K562 (cell line): ENCODE measurements around the gene FCAMR. TPM values are rescaled to one million over a fixed set of nuclear protein-coding genes. Genes with fewer than 3 reads are reported as not detected.

Experiments used
- ATAC-seq: fragments of 200-7000 bp; cut with Tn5 transposase; 3 replicates; pipeline ENCODE4 v1.9.1; 2020; ENCODE audit warnings: moderate library complexity
- BruUV-seq: library from RNA; stranded (reverse); fragments of 400-500 nt; replicated peaks from 2 replicates; lab custom pipeline; 2021; lab: Mats Ljungman, UMichigan
- CTCF ChIA-PET: fragments of 300-600 bp; formaldehyde crosslinking; extraction: SDS; loops from one replicate; lab custom pipeline; 2021; ENCODE audit warnings: low intra/inter-chr PET ratio; lab: Yijun Ruan, JAX
- POLR2A ChIA-PET: fragments of 300-600, 350-650 bp; sonication (Branson Sonifier 250); formaldehyde crosslinking; extraction: SDS; loops from one replicate; lab custom pipeline; 2021; ENCODE audit warnings: antibody characterized with exemption, inconsistent platforms; lab: Yijun Ruan, JAX
- DNase-seq, 4 experiments: peaks; one replicate each; pipeline versions ENCODE4 v3.0.0 to v3.0.0-alpha.2; 2011 to 2018; ENCODE audit warnings: low spot score in 3 of 4, mixed read lengths in 3 of 4; ENCODE audit errors: extremely low read depth in 1 of 4
- FAIRE-seq: peaks from 2 replicates; lab custom pipeline; 2011; peaks lifted over from hg19 to GRCh38; lab: Jason Lieb, UNC
- H2AFZ ChIP-seq: 2 replicates; pipeline ENCODE4 v1.6.0; 2011; ENCODE audit warnings: low read depth, low read length, control low read depth, inconsistent platforms
- H3K27ac ChIP-seq: fragments of 200-600 bp; 3 replicates; pipeline ENCODE4 v1.8.0; 2011; ENCODE audit warnings: low read depth, mild to moderate bottlenecking, control low read depth, inconsistent platforms, low read length, moderate library complexity, mixed read lengths; ENCODE audit errors: extremely low read depth
- H3K27me3 ChIP-seq, 2 experiments: fragments of 300-600 bp in 1 of 2; 2 replicates in 1 of 2; 3 replicates in 1 of 2; pipeline versions ENCODE4 v1.6.0 to v1.8.0; 2011; ENCODE audit warnings: inconsistent platforms in 2 of 2, low read length in 2 of 2, mild to moderate bottlenecking in 1 of 2, mixed read lengths in 1 of 2, moderate library complexity in 1 of 2; ENCODE audit not compliant: control insufficient read depth in 2 of 2, insufficient read depth in 2 of 2
- H3K36me3 ChIP-seq: fragments of 300-600 bp; 3 replicates; pipeline ENCODE4 v1.8.0; 2011; ENCODE audit warnings: mild to moderate bottlenecking, low read length, inconsistent platforms; ENCODE audit not compliant: control insufficient read depth, insufficient read depth
- H3K4me1 ChIP-seq, 2 experiments: fragments of 200-600 bp in 1 of 2; replicated peaks in 1 of 2; 2 replicates in 1 of 2; 3 replicates in 1 of 2; pipeline versions ENCODE4 v1.5.1 to v1.8.0; 2011; ENCODE audit warnings: inconsistent platforms in 2 of 2, low read length in 2 of 2, mild to moderate bottlenecking in 1 of 2, mixed read lengths in 1 of 2, moderate library complexity in 1 of 2; ENCODE audit not compliant: control insufficient read depth in 2 of 2, insufficient read depth in 2 of 2
- H3K4me2 ChIP-seq: 2 replicates; pipeline ENCODE4 v1.6.1; 2011; ENCODE audit warnings: low read length, control low read depth, inconsistent platforms, mixed read lengths; ENCODE audit not compliant: insufficient read depth
- H3K4me3 ChIP-seq: fragments of 200-600 bp; sonication (generic), shearing (Covaris generic); 2 replicates; pipeline ENCODE4 v1.5.1; 2016; ENCODE audit warnings: control low read depth, inconsistent platforms
- H3K79me2 ChIP-seq: fragments of 200-600 bp; 3 replicates; pipeline ENCODE4 v1.8.0; 2011; ENCODE audit warnings: low read length, inconsistent platforms; ENCODE audit not compliant: control insufficient read depth, insufficient read depth
- H3K9ac ChIP-seq, 2 experiments: 2 replicates each; pipeline versions ENCODE4 v1.6.0 to v1.6.1; 2011; ENCODE audit warnings: low read depth in 2 of 2, low read length in 2 of 2, control low read depth in 1 of 2, inconsistent platforms in 1 of 2, mild to moderate bottlenecking in 1 of 2, mixed read lengths in 1 of 2; ENCODE audit not compliant: insufficient read depth in 1 of 2
- H3K9me1 ChIP-seq: one replicate; pipeline ENCODE4 v1.6.0; 2011; ENCODE audit warnings: inconsistent platforms, mild to moderate bottlenecking, low read length, moderate library complexity; ENCODE audit not compliant: control insufficient read depth, insufficient read depth
- H3K9me3 ChIP-seq: replicated peaks from 2 replicates; pipeline ENCODE4 v1.5.1; 2011; ENCODE audit warnings: low read depth, low read length, inconsistent platforms; ENCODE audit not compliant: control insufficient read depth, insufficient read depth
- H4K20me1 ChIP-seq: replicated peaks from 2 replicates; pipeline ENCODE4 v1.6.1; 2011; ENCODE audit warnings: low read length, inconsistent platforms, mixed read lengths; ENCODE audit not compliant: control insufficient read depth, insufficient read depth
- JUN ChIP-seq, 2 experiments: sonication (generic) in 1 of 2; formaldehyde crosslinking in 1 of 2; IDR thresholded peaks; 2 replicates each; pipeline versions ENCODE4 v1.6.1 to v1.8.0; 2012 to 2022; ENCODE audit warnings: borderline replicate concordance in 2 of 2, mild to moderate bottlenecking in 2 of 2, improper control_type of control experiment in 1 of 2, low read depth in 1 of 2, low read length in 1 of 2, missing genetic modification reagents in 1 of 2
- NR2C1 ChIP-seq, 2 experiments: fragments of 450-650 bp; IDR thresholded peaks; 2 replicates each; pipeline ENCODE4 v1.6.1; 2017; ENCODE audit warnings: mild to moderate bottlenecking in 2 of 2, antibody characterized with exemption in 1 of 2, inconsistent platforms in 1 of 2, missing compliant biosample characterization in 1 of 2, missing genetic modification characterization in 1 of 2
- RREB1 ChIP-seq: fragments of 250-450 bp; sonication (Bioruptor Pico); IDR thresholded peaks from 2 replicates; pipeline ENCODE4 v1.4.0; 2020
- SIN3B ChIP-seq: fragments of 450-650 bp; IDR thresholded peaks from 2 replicates; pipeline ENCODE4 v1.6.1; 2017; ENCODE audit warnings: low read depth, mild to moderate bottlenecking, moderate library complexity
- WGBS: fragments of 100-300 bp; shearing (Covaris generic); methylation state at CpG from one replicate; pipeline ENCODE4 v1.1.6; 2016; ENCODE audit warnings: low coverage, mixed read lengths; ENCODE audit not compliant: insufficient coverage; ENCODE audit errors: missing lambda C conversion rate; 5-methylcytosine and 5-hydroxymethylcytosine counted together
- in situ Hi-C: fragments of 300-500 bp; cut with MboI; formaldehyde crosslinking; loops from 4 replicates; pipeline ENCODE4 v1.15.0; 2018; ENCODE audit warnings: inconsistent platforms, mixed read lengths
- intact Hi-C: fragments of 100-400 bp; cut with micrococcal nuclease; formaldehyde crosslinking; loops from 2 replicates; pipeline ENCODE4 v1.14.2; 2022
- polyA plus RNA-seq, 8 experiments: library from polyadenylated mRNA; depleted of rRNA in 4 of 8; stranded (reverse) in 5 of 8; unstranded in 3 of 8; fragments of >200 nt; fragmentation: Nextera tagmentation in 2 of 8; fragmentation: Illumina TruSeq in 1 of 8; extraction: Ambion mirVana in 2 of 8; extraction: Trizol in 1 of 8; gene quantifications; 2 replicates each; pipeline versions ENCODE4 v1.2.1 to v1.2.3, GENCODE V29; 2011 to 2014; ENCODE audit warnings: inconsistent platforms in 1 of 8, missing spikeins in 1 of 8
- total RNA-seq, 7 experiments: library from RNA; depleted of rRNA in 6 of 7; stranded (reverse); fragments of >200 nt in 6 of 7; fragmentation: Illumina TruSeq in 2 of 7; extraction: Trizol in 2 of 7; gene quantifications; 2 replicates each; pipeline versions ENCODE4 v1.2.1 to v1.2.3, GENCODE V29; 2011 to 2021; ENCODE audit warnings: low replicate concordance in 1 of 7

Gene FCAMR
- total and polyA plus RNA-seq, 9 of the 15 experiments (the other 6 are each of a cell fraction or from before 2014, with no cell fraction given) = not detected

DNA sequence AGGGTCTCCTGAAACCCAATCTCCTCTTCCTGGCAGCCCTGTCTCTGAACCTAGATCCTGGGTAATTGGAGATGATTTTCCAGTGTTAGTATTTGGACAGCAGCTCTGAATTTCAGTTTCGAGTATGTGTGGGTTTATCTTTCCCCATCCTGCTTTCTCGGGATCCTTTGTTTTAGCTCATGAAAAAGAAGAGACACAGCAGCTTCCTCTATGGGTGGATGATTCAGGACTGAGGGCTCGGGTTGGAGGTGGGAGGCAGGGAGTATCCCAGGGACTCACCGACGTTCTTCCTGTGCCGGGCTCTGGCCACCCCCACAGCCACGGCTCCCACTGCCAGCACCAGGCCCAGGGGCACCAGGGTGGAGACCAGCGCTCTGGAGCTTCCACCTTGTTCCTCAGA is 38.1 kb downstream of the FCAMR start:
- POLR2A ChIA-PET = interaction anchor here (0.6 to 1.6 kb wide), 13 partner anchors 10 to 205 kb away, joined by 3 to 6 read pairs (median 4); partner anchors contain the start of genes FCMR and YOD1
- CTCF ChIA-PET = interaction anchor here (7.6 kb wide), 1 partner anchor 49 kb away, joined by 83 read pairs; no protein-coding TSS in a partner anchor
- no peak for FAIRE-seq
- H3K36me3 ChIP-seq = no peaks in the 10 kb centered on the region
- TF ChIP-seq NR2C1 (IDR thresholded peaks at IDR 0.05) = no peak
- TF ChIP-seq NR2C1 (tag; IDR thresholded peaks at IDR 0.05) = no peak
- no peak for TF ChIP-seq SIN3B
- no peak for TF ChIP-seq JUN (IDR thresholded peaks at IDR 0.05; ENCODE audit: borderline replicate concordance, low read depth, low read length)
- TF ChIP-seq JUN (CRISPR knock-in tag; IDR thresholded peaks at IDR 0.05; ENCODE audit: borderline replicate concordance) = 0 out of 2 replicates have a peak, but pooled peaks have one; percentile 38
- 0 out of 2 replicates have a peak, but pooled peaks have one; percentile 19 for TF ChIP-seq RREB1 (CRISPR knock-in tag)
- H3K27ac ChIP-seq = no peak overlapping the region
- H3K4me1 ChIP-seq = peaks cover 8 to 9% of the 10 kb centered on the region in 2 experiments; a peak in 4 of 5 replicates
- H3K4me2 ChIP-seq = no peak overlapping the region
- H3K4me3 ChIP-seq = no peak overlapping the region
- no peak for ATAC-seq
- no TSS peak for BruUV-seq
- H3K79me2 ChIP-seq = no peaks in the 10 kb centered on the region
- in situ Hi-C loops = loop anchor here (10.0 kb wide), 1 partner anchor 143 kb away; no protein-coding TSS in a partner anchor
- no peak overlapping the region for H2AFZ ChIP-seq
- intact Hi-C loops = loop anchor here (5.0 kb wide), 1 partner anchor 475 kb away; no protein-coding TSS in a partner anchor
- H3K9ac ChIP-seq = peak overlapping the region in 1 of 2 experiments; percentile 51; a peak in 1 of 4 replicates
- H4K20me1 ChIP-seq = no peaks in the 10 kb centered on the region
- 29% methylated on average over 8 of the region's 8 CpGs for WGBS
- no peaks in the 10 kb centered on the region for H3K9me1 ChIP-seq
- H3K9me3 ChIP-seq = no peaks in the 10 kb centered on the region
- no peak for DNase-seq
- no peaks in the 10 kb centered on the region for H3K27me3 ChIP-seq
